ENCODE results near the gene TUBA1C. TPM values are rescaled to one million over a fixed set of nuclear protein-coding genes. Genes with fewer than 3 reads are reported as not detected.

The TUBA1C gene
- total RNA-seq, 2 experiments from 2014 or later: 23.4 to 28.9 TPM

GRCh38 chr12:49301760-49302159 is 36.9 kb downstream of the TUBA1C start:
- ChIA-PET CTCF (no interaction called here), POLR2A (no interaction called here)
- intact Hi-C loops (cut with DNase I, micrococcal nuclease): no loop called here
- H3K9me3 ChIP-seq (ENCODE audit: control insufficient read depth in 1 of 2, insufficient read depth in 1 of 2, low read length in 2 of 2): peaks cover 0 to 6% of the 10 kb centered on the region in 2 experiments
- ATAC-seq (ENCODE audit: poor library complexity) (no peak), DNase-seq (no peak)
- Mint-ChIP-seq H3K4me3 (no peak overlapping the region), H3K36me3 (ENCODE audit: low read depth) (no peaks in the 10 kb centered on the region), H3K4me1 (ENCODE audit: low read depth) (peaks cover 16% of the 10 kb centered on the region), H3K9me3 (no peaks in the 10 kb centered on the region), H3K27me3 (peaks cover 60% of the 10 kb centered on the region), H3K27ac (no peak overlapping the region)
- TF ChIP-seq, protein P1, sequence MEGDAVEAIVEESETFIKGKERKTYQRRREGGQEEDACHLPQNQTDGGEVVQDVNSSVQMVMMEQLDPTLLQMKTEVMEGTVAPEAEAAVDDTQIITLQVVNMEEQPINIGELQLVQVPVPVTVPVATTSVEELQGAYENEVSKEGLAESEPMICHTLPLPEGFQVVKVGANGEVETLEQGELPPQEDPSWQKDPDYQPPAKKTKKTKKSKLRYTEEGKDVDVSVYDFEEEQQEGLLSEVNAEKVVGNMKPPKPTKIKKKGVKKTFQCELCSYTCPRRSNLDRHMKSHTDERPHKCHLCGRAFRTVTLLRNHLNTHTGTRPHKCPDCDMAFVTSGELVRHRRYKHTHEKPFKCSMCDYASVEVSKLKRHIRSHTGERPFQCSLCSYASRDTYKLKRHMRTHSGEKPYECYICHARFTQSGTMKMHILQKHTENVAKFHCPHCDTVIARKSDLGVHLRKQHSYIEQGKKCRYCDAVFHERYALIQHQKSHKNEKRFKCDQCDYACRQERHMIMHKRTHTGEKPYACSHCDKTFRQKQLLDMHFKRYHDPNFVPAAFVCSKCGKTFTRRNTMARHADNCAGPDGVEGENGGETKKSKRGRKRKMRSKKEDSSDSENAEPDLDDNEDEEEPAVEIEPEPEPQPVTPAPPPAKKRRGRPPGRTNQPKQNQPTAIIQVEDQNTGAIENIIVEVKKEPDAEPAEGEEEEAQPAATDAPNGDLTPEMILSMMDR (IDR thresholded peaks at IDR 0.05): no peak
- H3K36me3 ChIP-seq (ENCODE audit: insufficient read depth, low read length): no peaks in the 10 kb centered on the region
- peaks cover 21 to 27% of the 10 kb centered on the region in 2 experiments for H3K27me3 ChIP-seq (ENCODE audit: control insufficient read depth in 1 of 2, insufficient read depth in 2 of 2, low read length in 2 of 2)
- H3K4me3 ChIP-seq (ENCODE audit: low read length): no peak overlapping the region
- peaks cover 16% of the 10 kb centered on the region for H3K4me1 ChIP-seq (ENCODE audit: insufficient read depth, low read length)
- H3K27ac ChIP-seq (ENCODE audit: low read depth in 1 of 2, low read length in 2 of 2): no peak overlapping the region

- DNase-seq (no peak), ATAC-seq (ENCODE audit: poor library complexity) (no peak)
- Histone ChIP-seq H3K27ac (ENCODE audit: low read depth in 1 of 2, low read length in 2 of 2) (no peak overlapping the region), H3K4me3 (ENCODE audit: low read length) (no peak overlapping the region), H3K36me3 (ENCODE audit: insufficient read depth, low read length) (no peaks in the 10 kb centered on the region), H3K4me1 (ENCODE audit: insufficient read depth, low read length) (peaks cover 4% of the 10 kb centered on the region), H3K9me3 (ENCODE audit: control insufficient read depth in 1 of 2, insufficient read depth in 1 of 2, low read length in 2 of 2) (no peaks in the 10 kb centered on the region), H3K27me3 (ENCODE audit: control insufficient read depth in 1 of 2, insufficient read depth in 2 of 2, low read length in 2 of 2) (peaks cover 0 to 5% of the 10 kb centered on the region in 2 experiments)
- intact Hi-C loops (cut with DNase I, micrococcal nuclease): no loop called here
- H3K36me3 Mint-ChIP-seq (ENCODE audit: low read depth): no peaks in the 10 kb centered on the region
- H3K4me3 Mint-ChIP-seq: no peak overlapping the region
- no peaks in the 10 kb centered on the region for H3K9me3 Mint-ChIP-seq
- no peaks in the 10 kb centered on the region for H3K4me1 Mint-ChIP-seq (ENCODE audit: low read depth)
- ChIA-PET CTCF (no interaction called here), POLR2A (no interaction called here)
- H3K27ac Mint-ChIP-seq: no peak overlapping the region
- H3K27me3 Mint-ChIP-seq: peaks cover 54% of the 10 kb centered on the region
- TF ChIP-seq, protein P1 (IDR thresholded peaks at IDR 0.05): no peak
These were observed 39.3 kb downstream of the TUBA1C start for GRCh38 chr12:49304161-49304560.

DNA sequence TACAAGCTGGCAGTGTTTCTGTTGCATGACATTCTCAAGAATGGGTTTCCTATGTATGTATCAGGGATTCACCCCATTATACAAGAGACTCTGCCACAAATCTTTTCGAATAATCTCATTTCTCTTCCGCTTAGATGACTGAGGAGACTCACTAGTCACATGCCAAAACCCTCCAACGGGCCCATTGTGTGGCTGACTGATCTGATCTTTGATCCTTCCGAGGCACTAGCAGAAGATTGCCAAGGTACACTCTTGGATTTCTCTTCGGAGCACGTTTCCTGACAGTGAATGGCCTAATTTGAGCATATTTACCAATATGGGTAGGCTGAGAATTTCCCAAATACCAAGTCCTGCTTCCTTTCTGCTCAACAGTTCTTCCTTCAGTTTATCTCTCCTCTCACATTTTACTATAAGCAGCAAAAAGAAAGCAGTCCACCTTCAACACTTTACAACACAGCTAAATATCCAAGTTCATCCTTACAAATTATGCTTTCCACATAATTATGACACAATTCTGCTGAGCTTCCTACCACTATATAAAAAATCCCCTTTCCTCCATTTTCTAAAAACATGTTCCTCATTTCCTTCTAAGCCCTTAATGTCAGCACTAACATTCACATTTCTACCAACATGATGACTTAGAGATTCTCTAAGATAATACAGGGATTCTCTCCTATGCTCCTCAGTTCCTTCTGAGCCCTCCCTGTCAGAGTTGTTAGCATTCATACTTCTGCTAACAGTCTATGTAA is 41.1 kb downstream of the TUBA1C start:
- TF ChIP-seq, protein P1 (IDR thresholded peaks at IDR 0.05): no peak
- Mint-ChIP-seq H3K9me3 (no peaks in the 10 kb centered on the region), H3K4me3 (no peak overlapping the region), H3K36me3 (ENCODE audit: low read depth) (no peaks in the 10 kb centered on the region), H3K4me1 (ENCODE audit: low read depth) (no peaks in the 10 kb centered on the region), H3K27ac (no peak overlapping the region), H3K27me3 (peaks cover 58% of the 10 kb centered on the region)
- no peak overlapping the region for H3K4me3 ChIP-seq (ENCODE audit: low read length)
- no peak for DNase-seq
- peaks cover 4 to 5% of the 10 kb centered on the region in 2 experiments for H3K27me3 ChIP-seq (ENCODE audit: control insufficient read depth in 1 of 2, insufficient read depth in 2 of 2, low read length in 2 of 2)
- intact Hi-C loops (cut with DNase I, micrococcal nuclease): no loop called here
- CTCF ChIA-PET: no interaction called here
- POLR2A ChIA-PET: no interaction called here
- H3K36me3 ChIP-seq (ENCODE audit: insufficient read depth, low read length): no peaks in the 10 kb centered on the region
- no peaks in the 10 kb centered on the region for H3K9me3 ChIP-seq (ENCODE audit: control insufficient read depth in 1 of 2, insufficient read depth in 1 of 2, low read length in 2 of 2)
- H3K4me1 ChIP-seq (ENCODE audit: insufficient read depth, low read length): peaks cover 4% of the 10 kb centered on the region
- ATAC-seq (ENCODE audit: poor library complexity): no peak
- H3K27ac ChIP-seq (ENCODE audit: low read depth in 1 of 2, low read length in 2 of 2): no peak overlapping the region
